HEK293 (cell line): ENCODE data around the gene BCKDHA.

Experiments used
- GFI1B ChIP-seq: fragments of 450-650 bp; formaldehyde crosslinking; IDR thresholded peaks from 2 replicates; pipeline ENCODE4 v1.5.1; 2016; ENCODE audit warnings: missing biosample characterization, missing genetic modification characterization
- INSM2 ChIP-seq: fragments of 450-650 bp; formaldehyde crosslinking; IDR thresholded peaks from 2 replicates; pipeline ENCODE4 v1.5.1; 2016; ENCODE audit warnings: missing biosample characterization, missing genetic modification characterization
- KLF16 ChIP-seq: fragments of 450-650 bp; formaldehyde crosslinking; IDR thresholded peaks from 2 replicates; pipeline ENCODE4 v1.5.1; 2017; ENCODE audit warnings: missing biosample characterization, missing genetic modification characterization
- MEIS1 ChIP-seq: sonication (generic); formaldehyde crosslinking; IDR thresholded peaks from 2 replicates; pipeline ENCODE4 v1.8.1; 2022; ENCODE audit warnings: missing genetic modification reagents, mild to moderate bottlenecking, borderline replicate concordance
- OSR2 ChIP-seq: fragments of 450-650 bp; formaldehyde crosslinking; IDR thresholded peaks from 2 replicates; pipeline ENCODE4 v1.5.1; 2016; ENCODE audit warnings: missing biosample characterization, missing genetic modification characterization
- SCRT1 ChIP-seq: fragments of 450-650 bp; formaldehyde crosslinking; IDR thresholded peaks from 2 replicates; pipeline ENCODE4 v1.5.1; 2016; ENCODE audit warnings: missing biosample characterization, missing genetic modification characterization, borderline replicate concordance
- SP2 ChIP-seq: fragments of 450-650 bp; formaldehyde crosslinking; IDR thresholded peaks from 2 replicates; pipeline ENCODE4 v1.5.1; 2016; ENCODE audit warnings: missing biosample characterization, missing genetic modification characterization
- TRIM28 ChIP-seq: IDR thresholded peaks from 2 replicates; pipeline ENCODE4 v1.6.1; 2011; ENCODE audit warnings: low read length, control low read depth, borderline replicate concordance
- ZBTB1 ChIP-seq: fragments of 450-650 bp; formaldehyde crosslinking; IDR thresholded peaks from 2 replicates; pipeline ENCODE4 v1.5.1; 2016; ENCODE audit warnings: missing biosample characterization, missing genetic modification characterization
- ZBTB20 ChIP-seq: fragments of 450-650 bp; formaldehyde crosslinking; IDR thresholded peaks from 2 replicates; pipeline ENCODE4 v1.5.1; 2016; ENCODE audit warnings: missing biosample characterization, missing genetic modification characterization
- ZBTB7A ChIP-seq: fragments of 450-650 bp; formaldehyde crosslinking; IDR thresholded peaks from 2 replicates; pipeline ENCODE4 v1.5.1; 2016; ENCODE audit warnings: low read depth, missing biosample characterization, missing genetic modification characterization
- ZBTB8A ChIP-seq: fragments of 450-650 bp; formaldehyde crosslinking; IDR thresholded peaks from 2 replicates; pipeline ENCODE4 v1.5.1; 2016; ENCODE audit warnings: missing biosample characterization, missing genetic modification characterization
- ZNF112 ChIP-seq: fragments of 450-650 bp; formaldehyde crosslinking; IDR thresholded peaks from 2 replicates; pipeline ENCODE4 v1.5.0; 2017; ENCODE audit warnings: missing biosample characterization, missing genetic modification characterization
- ZNF133 ChIP-seq: fragments of 450-650 bp; formaldehyde crosslinking; IDR thresholded peaks from 2 replicates; pipeline ENCODE4 v1.5.1; 2016; ENCODE audit warnings: missing biosample characterization, missing genetic modification characterization
- ZNF155 ChIP-seq: fragments of 450-650 bp; formaldehyde crosslinking; IDR thresholded peaks from 2 replicates; pipeline ENCODE4 v1.5.1; 2016; ENCODE audit warnings: missing biosample characterization, missing genetic modification characterization
- ZNF169 ChIP-seq: fragments of 450-650 bp; formaldehyde crosslinking; IDR thresholded peaks from 2 replicates; pipeline ENCODE4 v1.5.1; 2016; ENCODE audit warnings: missing biosample characterization, missing genetic modification characterization
- ZNF174 ChIP-seq: fragments of 450-650 bp; formaldehyde crosslinking; IDR thresholded peaks from 2 replicates; pipeline ENCODE4 v1.5.0; 2017; ENCODE audit warnings: missing biosample characterization, mild to moderate bottlenecking, missing genetic modification characterization
- ZNF239 ChIP-seq: fragments of 450-650 bp; formaldehyde crosslinking; IDR thresholded peaks from 2 replicates; pipeline ENCODE4 v1.5.1; 2016; ENCODE audit warnings: missing biosample characterization, missing genetic modification characterization
- ZNF24 ChIP-seq: fragments of 450-650 bp; formaldehyde crosslinking; IDR thresholded peaks from 2 replicates; pipeline ENCODE4 v1.5.1; 2016; ENCODE audit warnings: missing biosample characterization, missing genetic modification characterization
- ZNF354C ChIP-seq: fragments of 450-650 bp; formaldehyde crosslinking; IDR thresholded peaks from 2 replicates; pipeline ENCODE4 v1.5.1; 2016; ENCODE audit warnings: missing biosample characterization, missing genetic modification characterization, low read depth, borderline replicate concordance
- ZNF398 ChIP-seq: fragments of 450-650 bp; formaldehyde crosslinking; IDR thresholded peaks from 2 replicates; pipeline ENCODE4 v1.5.1; 2017; ENCODE audit warnings: missing biosample characterization, missing genetic modification characterization
- ZNF473 ChIP-seq: fragments of 450-650 bp; formaldehyde crosslinking; IDR thresholded peaks from 2 replicates; pipeline ENCODE4 v1.5.1; 2017; ENCODE audit warnings: missing biosample characterization, missing genetic modification characterization
- ZNF529 ChIP-seq: fragments of 450-650 bp; formaldehyde crosslinking; IDR thresholded peaks from 2 replicates; pipeline ENCODE4 v1.5.1; 2017; ENCODE audit warnings: missing genetic modification characterization, missing biosample characterization; ENCODE audit not compliant: insufficient replicate concordance
- ZNF571 ChIP-seq: fragments of 450-650 bp; formaldehyde crosslinking; IDR thresholded peaks from 2 replicates; pipeline ENCODE4 v1.5.0; 2017; ENCODE audit warnings: missing biosample characterization, missing genetic modification characterization
- ZNF621 ChIP-seq: fragments of 450-650 bp; formaldehyde crosslinking; IDR thresholded peaks from 2 replicates; pipeline ENCODE4 v1.5.1; 2017; ENCODE audit warnings: missing biosample characterization, missing genetic modification characterization
- ZNF624 ChIP-seq: fragments of 450-650 bp; formaldehyde crosslinking; IDR thresholded peaks from 2 replicates; pipeline ENCODE4 v1.5.1; 2017; ENCODE audit warnings: missing biosample characterization, missing genetic modification characterization
- ZNF654 ChIP-seq: fragments of 450-650 bp; formaldehyde crosslinking; IDR thresholded peaks from 2 replicates; pipeline ENCODE4 v1.5.1; 2016; ENCODE audit warnings: low read depth, missing biosample characterization, missing genetic modification characterization
- ZNF792 ChIP-seq: fragments of 450-650 bp; formaldehyde crosslinking; IDR thresholded peaks from 2 replicates; pipeline ENCODE4 v1.5.1; 2016; ENCODE audit warnings: missing biosample characterization, missing genetic modification characterization
- TF ChIP-seq, protein P1 (sequence below): fragments of 450-650 bp; formaldehyde crosslinking; IDR thresholded peaks from 2 replicates; pipeline ENCODE4 v1.5.1; 2016; ENCODE audit warnings: missing biosample characterization, missing genetic modification characterization
- TF ChIP-seq, protein P2 (sequence below): fragments of 450-650 bp; formaldehyde crosslinking; IDR thresholded peaks from 2 replicates; pipeline ENCODE4 v1.5.1; 2016; ENCODE audit warnings: missing biosample characterization, missing genetic modification characterization
- TF ChIP-seq, protein P3 (sequence below): fragments of 450-650 bp; formaldehyde crosslinking; IDR thresholded peaks from 2 replicates; pipeline ENCODE4 v1.5.1; 2017; ENCODE audit warnings: missing biosample characterization, missing genetic modification characterization

The BCKDHA gene

GRCh38 chr19:41449079-41449864 lies 51.7 kb downstream of the BCKDHA start (continued):
- TF ChIP-seq INSM2 (tag by site-specific recombination) (no peak), ZNF621 (no peak), ZBTB20 (tag by site-specific recombination) (peak; percentile 45; the same call in 1 of the 2 replicates), ZBTB7A (tag by site-specific recombination) (no peak), TRIM28 (no peak), ZNF24 (tag by site-specific recombination) (0 out of 2 replicates have a peak, but pooled peaks have one; percentile 14), ZNF624 (tag by site-specific recombination) (no peak), ZNF133 (tag by site-specific recombination) (no peak), ZNF529 (tag by site-specific recombination) (no peak), SCRT1 (tag by site-specific recombination) (no peak), ZNF571 (tag by site-specific recombination) (no peak), ZNF354C (tag by site-specific recombination) (no peak), OSR2 (tag by site-specific recombination) (no peak), KLF16 (tag by site-specific recombination) (peak; percentile 82), ZNF112 (tag by site-specific recombination) (no peak), ZNF654 (peak; percentile 87), MEIS1 (CRISPR knock-in tag) (no peak), ZBTB1 (tag by site-specific recombination) (no peak), ZNF174 (tag by site-specific recombination) (no peak), ZNF155 (tag by site-specific recombination) (no peak), ZNF169 (tag by site-specific recombination) (no peak), SP2 (tag by site-specific recombination) (no peak), ZBTB8A (tag by site-specific recombination) (no peak), ZNF398 (tag by site-specific recombination) (peak; percentile 51), ZNF239 (no peak), GFI1B (tag by site-specific recombination) (no peak), ZNF792 (tag by site-specific recombination) (no peak), ZNF473 (tag by site-specific recombination) (no peak)
- TF ChIP-seq, protein P1, sequence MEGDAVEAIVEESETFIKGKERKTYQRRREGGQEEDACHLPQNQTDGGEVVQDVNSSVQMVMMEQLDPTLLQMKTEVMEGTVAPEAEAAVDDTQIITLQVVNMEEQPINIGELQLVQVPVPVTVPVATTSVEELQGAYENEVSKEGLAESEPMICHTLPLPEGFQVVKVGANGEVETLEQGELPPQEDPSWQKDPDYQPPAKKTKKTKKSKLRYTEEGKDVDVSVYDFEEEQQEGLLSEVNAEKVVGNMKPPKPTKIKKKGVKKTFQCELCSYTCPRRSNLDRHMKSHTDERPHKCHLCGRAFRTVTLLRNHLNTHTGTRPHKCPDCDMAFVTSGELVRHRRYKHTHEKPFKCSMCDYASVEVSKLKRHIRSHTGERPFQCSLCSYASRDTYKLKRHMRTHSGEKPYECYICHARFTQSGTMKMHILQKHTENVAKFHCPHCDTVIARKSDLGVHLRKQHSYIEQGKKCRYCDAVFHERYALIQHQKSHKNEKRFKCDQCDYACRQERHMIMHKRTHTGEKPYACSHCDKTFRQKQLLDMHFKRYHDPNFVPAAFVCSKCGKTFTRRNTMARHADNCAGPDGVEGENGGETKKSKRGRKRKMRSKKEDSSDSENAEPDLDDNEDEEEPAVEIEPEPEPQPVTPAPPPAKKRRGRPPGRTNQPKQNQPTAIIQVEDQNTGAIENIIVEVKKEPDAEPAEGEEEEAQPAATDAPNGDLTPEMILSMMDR (tag by site-specific recombination): peak; percentile 99
- TF ChIP-seq, protein P2, sequence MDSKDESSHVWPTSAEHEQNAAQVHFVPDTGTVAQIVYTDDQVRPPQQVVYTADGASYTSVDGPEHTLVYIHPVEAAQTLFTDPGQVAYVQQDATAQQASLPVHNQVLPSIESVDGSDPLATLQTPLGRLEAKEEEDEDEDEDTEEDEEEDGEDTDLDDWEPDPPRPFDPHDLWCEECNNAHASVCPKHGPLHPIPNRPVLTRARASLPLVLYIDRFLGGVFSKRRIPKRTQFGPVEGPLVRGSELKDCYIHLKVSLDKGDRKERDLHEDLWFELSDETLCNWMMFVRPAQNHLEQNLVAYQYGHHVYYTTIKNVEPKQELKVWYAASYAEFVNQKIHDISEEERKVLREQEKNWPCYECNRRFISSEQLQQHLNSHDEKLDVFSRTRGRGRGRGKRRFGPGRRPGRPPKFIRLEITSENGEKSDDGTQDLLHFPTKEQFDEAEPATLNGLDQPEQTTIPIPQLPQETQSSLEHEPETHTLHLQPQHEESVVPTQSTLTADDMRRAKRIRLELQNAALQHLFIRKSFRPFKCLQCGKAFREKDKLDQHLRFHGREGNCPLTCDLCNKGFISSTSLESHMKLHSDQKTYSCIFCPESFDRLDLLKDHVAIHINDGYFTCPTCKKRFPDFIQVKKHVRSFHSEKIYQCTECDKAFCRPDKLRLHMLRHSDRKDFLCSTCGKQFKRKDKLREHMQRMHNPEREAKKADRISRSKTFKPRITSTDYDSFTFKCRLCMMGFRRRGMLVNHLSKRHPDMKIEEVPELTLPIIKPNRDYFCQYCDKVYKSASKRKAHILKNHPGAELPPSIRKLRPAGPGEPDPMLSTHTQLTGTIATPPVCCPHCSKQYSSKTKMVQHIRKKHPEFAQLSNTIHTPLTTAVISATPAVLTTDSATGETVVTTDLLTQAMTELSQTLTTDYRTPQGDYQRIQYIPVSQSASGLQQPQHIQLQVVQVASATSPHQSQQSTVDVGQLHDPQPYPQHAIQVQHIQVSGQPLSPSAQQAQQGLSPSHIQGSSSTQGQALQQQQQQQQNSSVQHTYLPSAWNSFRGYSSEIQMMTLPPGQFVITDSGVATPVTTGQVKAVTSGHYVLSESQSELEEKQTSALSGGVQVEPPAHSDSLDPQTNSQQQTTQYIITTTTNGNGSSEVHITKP (tag by site-specific recombination): peak; percentile 94
- TF ChIP-seq, protein P3, sequence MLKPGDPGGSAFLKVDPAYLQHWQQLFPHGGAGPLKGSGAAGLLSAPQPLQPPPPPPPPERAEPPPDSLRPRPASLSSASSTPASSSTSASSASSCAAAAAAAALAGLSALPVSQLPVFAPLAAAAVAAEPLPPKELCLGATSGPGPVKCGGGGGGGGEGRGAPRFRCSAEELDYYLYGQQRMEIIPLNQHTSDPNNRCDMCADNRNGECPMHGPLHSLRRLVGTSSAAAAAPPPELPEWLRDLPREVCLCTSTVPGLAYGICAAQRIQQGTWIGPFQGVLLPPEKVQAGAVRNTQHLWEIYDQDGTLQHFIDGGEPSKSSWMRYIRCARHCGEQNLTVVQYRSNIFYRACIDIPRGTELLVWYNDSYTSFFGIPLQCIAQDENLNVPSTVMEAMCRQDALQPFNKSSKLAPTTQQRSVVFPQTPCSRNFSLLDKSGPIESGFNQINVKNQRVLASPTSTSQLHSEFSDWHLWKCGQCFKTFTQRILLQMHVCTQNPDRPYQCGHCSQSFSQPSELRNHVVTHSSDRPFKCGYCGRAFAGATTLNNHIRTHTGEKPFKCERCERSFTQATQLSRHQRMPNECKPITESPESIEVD (tag by site-specific recombination): no peak
